GM20431 (cell line): ENCODE measurements around the gene DOCK10.
"Not testable (repeated sequence)": the region's sequence is repeated elsewhere in the genome, so short reads cannot be mapped to it uniquely, and the experiment has no call there.

Source experiments
- in situ Hi-C: fragments of 300-500 bp; cut with MseI, MboI; formaldehyde crosslinking; loops from one replicate; pipeline ENCODE4 v1.15.0; 2020; ENCODE audit warnings: low sequenced_read_pairs; ENCODE audit not compliant: unreplicated experiment

DOCK10 gene

GRCh38 chr2:224927646-224928173 lies 114.6 kb downstream of the DOCK10 start:
- in situ Hi-C loops, result no loop called here

GRCh38 chr2:224927011-224927410 lies 115.3 kb downstream of the DOCK10 start:
- in situ Hi-C loops, result no loop called here

- in situ Hi-C loops, result no loop called here
These were observed 116.5 kb downstream of the DOCK10 start for GRCh38 chr2:224925810-224926100.

GRCh38 chr2:224925061-224925809 lies 117.0 kb downstream of the DOCK10 start:
- in situ Hi-C loops, result no loop called here

GRCh38 chr2:224924631-224925030 lies 117.6 kb downstream of the DOCK10 start:
- in situ Hi-C loops, result no loop called here

GRCh38 chr2:224922142-224922727 lies 120.0 kb downstream of the DOCK10 start:
- in situ Hi-C loops, result no loop called here

- in situ Hi-C loops, result no loop called here
These were observed 122.7 kb downstream of the DOCK10 start for GRCh38 chr2:224919472-224920110.

- in situ Hi-C loops, result no loop called here
These were observed 123.4 kb downstream of the DOCK10 start for GRCh38 chr2:224918626-224919471.

- in situ Hi-C loops, result not testable (repeated sequence)
These were observed 125.0 kb downstream of the DOCK10 start for GRCh38 chr2:224917246-224917645.

- in situ Hi-C loops, result no loop called here
These were observed 127.1 kb downstream of the DOCK10 start for GRCh38 chr2:224915136-224915535.

GRCh38 chr2:224910574-224910925 lies 131.7 kb downstream of the DOCK10 start:
- in situ Hi-C loops, result no loop called here

GRCh38 chr2:224909885-224910573 lies 132.2 kb downstream of the DOCK10 start:
- in situ Hi-C loops, result no loop called here

GRCh38 chr2:224908818-224909217 lies 133.4 kb downstream of the DOCK10 start:
- in situ Hi-C loops, result no loop called here

- in situ Hi-C loops, result no loop called here
These were observed 137.9 kb downstream of the DOCK10 start for GRCh38 chr2:224904381-224904780.

- in situ Hi-C loops, result no loop called here
These were observed 138.6 kb downstream of the DOCK10 start for GRCh38 chr2:224903621-224904020.

- in situ Hi-C loops, result no loop called here
These were observed 141.1 kb downstream of the DOCK10 start for GRCh38 chr2:224901121-224901676.

GRCh38 chr2:224895377-224895776 lies 146.9 kb downstream of the DOCK10 start:
- in situ Hi-C loops, result no loop called here

- in situ Hi-C loops, result no loop called here
These were observed 147.9 kb downstream of the DOCK10 start for GRCh38 chr2:224894356-224894755.

GRCh38 chr2:224893848-224894247 lies 148.4 kb downstream of the DOCK10 start:
- in situ Hi-C loops, result no loop called here
